NCI-H510A treated with DMSO at 0.1 percent for 48 hours (cell line): ENCODE results near the gene MAN1C1.

ENCODE experiments used
- DNase-seq: peaks from one replicate; lab custom pipeline; 2025; lab: John Stamatoyannopoulos, UW

MAN1C1 gene

DNA sequence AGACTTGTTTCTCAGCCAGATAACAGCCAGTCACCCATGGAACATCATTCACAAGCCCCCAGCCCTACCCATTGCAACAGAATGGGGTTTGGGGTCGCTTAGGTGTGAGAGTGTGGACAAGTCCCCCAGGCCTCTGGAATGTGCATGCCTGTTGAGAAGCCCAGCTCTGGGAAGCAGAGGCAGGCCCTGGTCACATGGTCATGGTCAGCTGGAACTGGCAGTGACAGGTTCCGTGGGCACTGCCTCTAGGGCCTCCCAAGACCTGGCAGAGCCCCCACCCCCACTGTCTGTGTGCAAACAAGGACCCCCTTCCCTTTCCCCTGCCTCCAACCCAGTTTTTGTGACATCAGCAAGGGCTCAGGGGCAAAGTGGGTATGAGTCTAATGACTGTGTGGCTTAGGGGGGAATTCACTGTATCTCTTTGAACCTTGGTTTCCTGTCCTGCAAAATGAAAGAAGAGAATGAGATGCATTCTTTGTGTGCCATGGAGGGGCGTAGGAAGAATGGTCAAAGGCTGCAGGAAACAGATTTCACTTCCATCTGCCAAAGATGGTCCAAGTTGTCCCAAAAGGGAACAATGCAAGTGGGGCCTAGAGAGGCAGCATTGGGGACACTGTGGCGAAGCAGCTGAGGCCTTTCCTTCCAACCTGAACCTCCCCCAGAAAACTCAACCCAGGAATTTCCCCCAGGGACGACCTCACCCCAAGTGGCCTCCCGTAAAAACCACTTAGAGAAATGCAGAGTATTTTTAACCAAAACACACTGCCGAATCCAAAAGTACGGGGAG is 148.7 kb downstream of the MAN1C1 start:
- no peak for DNase-seq

DNA sequence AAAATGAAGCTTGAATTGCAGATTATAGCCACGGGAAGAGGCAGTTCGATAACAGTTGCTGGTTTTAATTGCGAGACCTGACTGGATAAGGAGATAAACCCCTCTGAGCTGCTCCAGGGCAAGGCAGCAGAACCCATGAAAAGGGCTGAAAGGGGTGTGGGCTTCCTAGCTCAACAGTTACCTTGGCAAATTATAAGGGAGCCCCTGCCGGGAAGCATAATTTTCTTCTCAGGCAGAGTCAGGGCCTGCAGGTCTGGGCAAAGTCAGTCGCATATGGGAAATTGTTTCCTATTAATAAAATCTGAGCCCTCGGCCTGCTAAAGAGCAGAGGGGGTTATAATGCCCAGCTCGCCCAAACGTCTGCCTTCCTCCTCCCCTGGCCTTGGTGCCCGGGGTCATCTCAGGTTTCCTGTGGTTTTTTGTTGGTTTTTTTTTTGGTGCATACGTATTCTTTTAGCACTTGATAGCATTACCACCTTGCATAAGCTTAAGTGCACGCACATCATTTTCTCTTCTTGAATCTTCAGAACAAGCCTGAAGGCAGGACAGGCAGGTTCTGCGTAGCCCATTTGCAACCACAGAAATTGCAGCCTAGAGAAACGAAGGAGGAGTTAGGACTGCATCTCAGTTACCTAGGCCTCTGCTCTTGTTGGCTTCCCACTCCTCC is 149.5 kb downstream of the MAN1C1 start:
- no peak for DNase-seq

DNA sequence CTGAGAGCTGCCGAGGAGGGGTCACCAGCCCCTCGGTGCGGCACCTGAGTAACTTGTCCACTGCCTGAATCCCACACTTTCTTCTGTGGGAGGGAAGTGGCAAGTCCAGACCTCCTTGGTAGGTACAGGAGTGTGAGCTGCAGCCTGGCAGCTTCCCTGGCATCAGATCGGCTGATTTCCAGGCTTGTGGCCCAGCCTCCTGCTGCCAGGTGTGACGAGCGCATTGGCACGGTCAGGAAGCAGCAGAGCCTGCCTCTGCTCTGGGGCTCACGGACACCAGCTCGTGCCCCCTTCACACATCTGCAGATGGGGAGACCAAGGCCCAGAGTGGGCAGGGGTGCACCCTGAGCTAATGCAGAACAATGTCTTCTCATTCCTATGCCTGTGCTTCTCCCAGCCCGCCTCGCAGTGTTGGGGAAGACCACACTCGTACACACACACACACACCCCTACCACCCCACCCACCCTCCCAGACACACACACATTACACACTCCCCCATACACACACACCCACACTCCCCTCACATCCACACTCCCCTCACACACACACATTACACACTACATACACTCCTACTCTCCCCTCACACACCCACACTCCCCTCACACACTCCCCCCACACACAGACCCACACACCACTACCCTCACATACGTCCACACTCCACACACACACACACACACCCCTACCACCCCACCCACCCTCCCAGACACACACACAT is 150.3 kb downstream of the MAN1C1 start:
- DNase-seq, result no peak

DNA sequence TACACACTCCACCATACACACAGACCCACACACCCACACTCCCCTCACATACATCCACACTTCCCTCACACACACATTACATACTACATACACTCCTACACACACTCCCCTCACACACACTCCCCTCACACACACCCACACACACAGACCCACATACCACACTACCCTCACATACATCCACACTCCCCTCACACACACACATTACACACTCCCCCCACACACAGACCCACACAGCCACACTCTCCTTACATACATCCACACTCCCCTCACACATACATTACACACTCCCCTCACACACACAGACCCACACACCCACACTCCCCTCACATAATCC is 150.8 kb downstream of the MAN1C1 start:
- DNase-seq, result no peak

DNA sequence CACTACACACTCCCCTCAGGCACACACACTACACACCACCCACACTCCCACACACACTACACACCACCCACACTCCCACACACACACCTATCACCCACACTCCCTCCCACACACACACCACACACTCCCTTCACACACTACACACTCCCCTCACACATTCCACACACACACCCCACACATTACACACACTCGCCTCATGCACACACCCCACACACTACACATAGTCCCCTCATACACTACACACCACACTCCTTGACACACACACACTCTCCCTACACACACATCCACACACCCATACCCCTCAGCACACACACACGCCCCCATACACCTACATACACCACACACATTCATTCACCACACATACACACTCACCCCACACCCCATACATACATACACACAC is 152.4 kb downstream of the MAN1C1 start:
- DNase-seq, result no peak

- DNase-seq, result no peak
Measured at GRCh38 chr1:25769625-25770383, 153.2 kb downstream of the MAN1C1 start.

DNA sequence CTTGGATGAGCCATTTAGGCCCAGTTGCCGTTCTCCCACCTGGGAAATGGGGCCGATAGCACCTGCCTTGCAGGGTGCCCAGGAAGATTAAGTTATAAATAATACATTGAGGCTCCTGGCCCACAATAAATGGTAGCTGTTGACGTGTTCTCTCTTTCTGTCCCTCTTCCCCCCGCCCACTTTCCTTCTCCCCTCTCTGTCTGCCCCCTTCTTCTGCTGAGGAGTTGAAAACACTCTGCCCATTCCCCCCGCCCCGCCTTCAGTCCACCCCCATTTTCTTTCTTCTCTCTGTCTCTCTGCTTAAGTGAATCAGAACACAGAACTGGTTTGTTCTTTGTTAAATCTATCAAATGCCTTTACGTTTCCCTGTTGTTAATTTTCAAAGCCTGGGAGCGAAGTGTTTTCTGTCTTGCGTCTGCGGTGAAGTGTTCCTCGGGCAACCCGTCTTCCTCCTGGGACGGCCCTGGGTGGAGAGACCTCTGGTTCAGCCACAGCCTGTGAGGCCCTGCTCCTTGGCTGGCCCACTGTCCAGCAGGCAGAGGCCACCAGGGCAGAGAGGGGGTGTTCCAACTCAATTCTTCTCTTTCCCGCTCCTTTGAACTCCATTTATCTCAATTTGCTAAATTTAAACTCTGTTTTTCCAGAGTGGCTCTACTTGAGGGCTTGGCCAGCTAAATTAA is 154.1 kb downstream of the MAN1C1 start:
- no peak for DNase-seq

GRCh38 chr1:25771221-25772114 is 154.9 kb downstream of the MAN1C1 start:
- peak; percentile 24 for DNase-seq

- DNase-seq, result no peak
Measured at GRCh38 chr1:25772164-25772563, 155.6 kb downstream of the MAN1C1 start.

DNA sequence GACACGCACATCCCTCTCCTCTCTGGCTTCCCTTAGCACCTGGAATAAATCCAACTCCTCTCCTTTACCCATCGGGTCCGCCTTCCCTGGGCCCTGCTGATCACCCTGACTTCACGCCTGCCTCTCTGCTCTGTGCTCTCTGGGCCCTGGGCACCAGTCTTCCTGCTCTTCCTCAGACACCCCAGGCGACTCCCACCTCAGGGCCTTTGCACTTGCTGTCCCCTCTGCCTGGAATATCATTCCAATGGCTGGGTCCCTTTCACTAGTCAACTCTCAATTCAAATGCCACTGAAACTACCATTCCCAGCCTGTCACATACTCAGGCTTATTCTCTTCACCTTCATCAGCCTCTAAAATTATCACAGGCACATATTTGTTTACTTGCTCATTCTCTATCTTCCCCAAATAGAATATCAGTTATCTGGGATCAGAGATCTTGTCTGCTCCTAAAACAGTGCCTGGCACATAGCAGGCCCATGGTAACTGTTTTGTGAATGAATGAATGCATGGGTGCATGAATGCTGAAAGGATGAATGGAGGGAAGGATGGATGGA is 156.2 kb downstream of the MAN1C1 start:
- no peak for DNase-seq

GRCh38 chr1:25773441-25774125 is 157.0 kb downstream of the MAN1C1 start:
- DNase-seq, result no peak

GRCh38 chr1:25774206-25774803 is 157.7 kb downstream of the MAN1C1 start:
- no peak for DNase-seq

DNA sequence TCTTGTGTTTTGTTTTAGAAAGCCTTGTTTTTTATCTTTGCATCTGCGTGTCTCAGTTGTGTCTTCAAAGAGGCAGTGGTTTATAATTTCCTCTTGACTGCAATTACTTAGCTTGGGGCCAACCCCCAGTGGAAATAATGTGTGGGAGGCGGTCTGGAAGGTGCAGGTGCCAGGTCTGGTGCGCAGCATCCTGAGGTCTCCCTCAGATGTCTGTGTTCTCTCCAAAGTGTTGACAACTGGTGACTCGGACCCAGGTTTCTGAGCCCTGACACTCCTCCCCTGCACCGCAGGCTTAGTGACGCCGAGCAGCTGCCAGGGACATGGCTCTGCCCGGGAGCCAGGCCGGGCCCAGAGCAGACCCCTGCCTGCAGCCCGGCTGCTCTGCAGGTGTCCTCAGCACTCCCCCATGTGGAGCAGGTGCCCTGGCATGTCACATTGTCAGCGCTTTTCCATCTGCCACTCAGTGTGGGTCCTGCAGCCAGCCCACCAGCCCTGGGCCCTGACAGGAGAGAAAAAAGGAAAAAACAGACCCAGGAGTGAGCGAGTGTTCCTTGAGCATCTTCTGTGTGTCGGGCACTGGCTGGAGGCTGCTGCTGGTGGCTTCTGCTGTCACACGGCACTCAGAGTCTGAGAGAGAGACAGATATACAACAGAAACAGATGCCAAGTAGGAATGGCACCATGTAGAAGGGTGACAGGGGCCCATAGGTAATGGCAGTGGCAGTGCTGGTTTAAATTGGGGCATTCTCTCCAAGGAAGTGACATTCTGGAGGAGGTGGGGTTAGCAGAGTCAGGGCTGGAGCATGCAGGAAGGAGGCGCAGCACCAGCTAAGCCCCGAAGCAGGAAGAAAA is 158.6 kb downstream of the MAN1C1 start:
- DNase-seq, result peak; percentile 11

GRCh38 chr1:25779388-25779787 is 162.8 kb downstream of the MAN1C1 start:
- no peak for DNase-seq

GRCh38 chr1:25779894-25780293 is 163.3 kb downstream of the MAN1C1 start:
- no peak for DNase-seq

DNA sequence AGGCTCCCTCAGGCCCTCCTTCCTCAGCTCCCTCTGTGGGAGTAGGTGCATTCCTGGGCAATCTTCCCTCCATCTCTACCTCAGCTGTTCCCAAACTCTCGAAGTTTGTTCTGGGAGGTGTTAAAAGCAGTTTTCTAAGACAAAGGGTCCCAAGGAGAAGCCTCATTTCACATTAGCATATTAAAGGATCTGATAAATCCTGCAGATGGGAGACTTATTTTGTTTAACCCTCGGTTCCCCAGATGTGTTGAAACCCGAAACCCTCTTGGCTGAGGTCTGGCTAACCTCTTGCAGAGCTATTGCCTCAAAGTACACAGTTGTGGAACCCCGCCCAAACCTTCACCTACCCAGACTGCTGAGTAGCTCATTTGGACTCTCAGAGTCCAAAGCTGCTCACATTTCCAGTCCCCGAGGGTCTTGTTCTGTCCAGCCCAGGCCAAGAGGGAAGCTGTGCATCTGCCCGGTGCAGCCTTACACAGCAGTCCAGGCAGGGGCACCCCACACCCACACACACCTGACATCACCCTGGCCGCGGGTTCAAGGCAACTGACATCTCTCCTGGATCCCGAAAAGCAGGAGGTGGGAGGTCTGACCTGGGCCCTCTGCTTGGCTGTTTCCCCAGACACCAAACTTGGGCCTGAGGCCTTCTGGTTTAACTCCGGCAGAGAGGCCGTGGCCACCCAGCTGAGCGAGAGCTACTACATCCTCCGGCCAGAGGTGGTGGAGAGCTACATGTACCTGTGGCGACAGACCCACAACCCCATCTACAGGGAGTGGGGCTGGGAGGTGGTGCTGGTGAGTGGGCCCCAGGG is 163.9 kb downstream of the MAN1C1 start:
- DNase-seq, result peak; percentile 32

DNA sequence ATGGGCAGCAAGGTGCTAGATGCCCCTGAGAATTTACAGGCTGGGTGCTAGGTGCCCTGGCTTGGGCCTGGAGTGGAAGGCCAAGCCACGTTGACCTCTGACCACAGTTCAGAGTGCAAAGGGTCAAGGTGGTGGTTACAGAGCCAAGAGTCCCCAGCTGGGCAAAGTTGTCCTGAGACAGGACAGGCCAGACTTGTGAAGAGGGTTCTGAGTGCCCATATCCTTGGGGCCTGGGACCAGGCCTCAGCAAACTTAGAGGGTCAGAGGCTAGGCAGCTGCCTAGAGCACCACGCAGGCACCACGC is 164.5 kb downstream of the MAN1C1 start:
- no peak for DNase-seq
